RKO (cell line): Measurements from ENCODE around the gene GPR183.

Experiments used
- DNase-seq: peaks from one replicate; pipeline ENCODE4 v3.0.0-alpha.2; 2016; ENCODE audit warnings: low spot score

Gene GPR183

GRCh38 chr13:99246100-99246499 is 61.1 kb downstream of the GPR183 start:
- peak; percentile 3 for DNase-seq
